Measurements from ENCODE around the gene RNF181.

The RNF181 gene

DNA sequence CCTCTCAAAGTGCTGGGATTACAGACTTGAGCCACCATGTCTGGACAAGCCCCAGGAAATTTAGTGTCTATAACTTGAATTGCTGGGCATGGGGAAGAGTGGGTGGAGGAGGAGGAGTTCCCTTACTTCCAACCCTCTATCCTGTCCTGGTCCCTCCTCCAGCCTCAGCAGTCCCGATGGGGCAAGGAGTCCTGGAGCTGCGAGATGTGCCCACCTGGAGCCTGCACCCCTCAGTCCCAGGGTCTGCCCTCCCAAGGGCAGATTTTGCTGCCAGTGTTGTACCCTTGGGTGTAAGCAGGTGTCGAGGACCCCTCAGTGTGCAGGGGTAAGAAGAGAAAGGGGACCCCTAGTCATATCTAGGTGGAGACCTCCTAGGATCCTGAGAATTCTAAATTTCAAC is 15.3 kb upstream of the RNF181 start:
- no peak for DNase-seq (ENCODE audit: low read depth, low spot score)
- Histone ChIP-seq H3K9ac (ENCODE audit: insufficient read length) (no peak overlapping the region), H3K27ac (no peak overlapping the region), H3K4me3 (no peak overlapping the region), H3K9me3 (ENCODE audit: low read depth, low read length) (no peaks in the 10 kb centered on the region), H3K36me3 (ENCODE audit: insufficient read depth, low read length) (no peaks in the 10 kb centered on the region)
- TF ChIP-seq FOXP2 (optimal IDR thresholded peaks at IDR 0.05; ENCODE audit: control extremely low read depth, extremely low read length, insufficient read depth) (no peak), EZH2 (IDR thresholded peaks at IDR 0.05) (no peak), POLR2AphosphoS5 (IDR thresholded peaks at IDR 0.05; ENCODE audit: borderline replicate concordance, low read depth, low read length) (no peak)

DNA sequence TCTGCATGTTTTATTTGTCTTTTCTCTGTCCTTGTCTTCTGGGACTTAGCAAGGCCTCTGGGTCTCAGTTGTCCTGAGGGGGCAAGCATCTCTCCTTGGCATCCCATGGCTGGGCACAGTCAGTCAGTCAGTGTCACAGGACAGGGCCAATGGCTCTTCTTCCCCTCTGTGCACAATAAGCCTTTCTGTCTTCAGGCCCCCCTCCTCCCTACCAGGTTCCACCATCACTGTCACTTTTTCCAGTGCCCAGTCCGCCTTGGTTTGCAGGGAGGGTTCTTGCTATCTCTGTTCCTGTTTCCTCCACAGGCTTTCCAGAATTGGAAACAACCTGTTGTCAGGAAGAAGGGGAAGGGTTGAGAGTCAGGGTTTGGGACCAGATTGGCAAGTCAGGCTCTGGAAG is 13.1 kb upstream of the RNF181 start:
- no peak for TF ChIP-seq FOXP2 (optimal IDR thresholded peaks at IDR 0.05; ENCODE audit: control extremely low read depth, extremely low read length, insufficient read depth)
- no peak for TF ChIP-seq EZH2 (IDR thresholded peaks at IDR 0.05)
- TF ChIP-seq POLR2AphosphoS5 (IDR thresholded peaks at IDR 0.05; ENCODE audit: borderline replicate concordance, low read depth, low read length), result no peak
- no peaks in the 10 kb centered on the region for H3K9me3 ChIP-seq (ENCODE audit: low read depth, low read length)
- H3K9ac ChIP-seq (ENCODE audit: insufficient read length), result no peak overlapping the region
- H3K4me3 ChIP-seq, result no peak overlapping the region
- no peaks in the 10 kb centered on the region for H3K36me3 ChIP-seq (ENCODE audit: insufficient read depth, low read length)
- DNase-seq (ENCODE audit: low read depth, low spot score), result no peak
- no peak overlapping the region for H3K27ac ChIP-seq

DNA sequence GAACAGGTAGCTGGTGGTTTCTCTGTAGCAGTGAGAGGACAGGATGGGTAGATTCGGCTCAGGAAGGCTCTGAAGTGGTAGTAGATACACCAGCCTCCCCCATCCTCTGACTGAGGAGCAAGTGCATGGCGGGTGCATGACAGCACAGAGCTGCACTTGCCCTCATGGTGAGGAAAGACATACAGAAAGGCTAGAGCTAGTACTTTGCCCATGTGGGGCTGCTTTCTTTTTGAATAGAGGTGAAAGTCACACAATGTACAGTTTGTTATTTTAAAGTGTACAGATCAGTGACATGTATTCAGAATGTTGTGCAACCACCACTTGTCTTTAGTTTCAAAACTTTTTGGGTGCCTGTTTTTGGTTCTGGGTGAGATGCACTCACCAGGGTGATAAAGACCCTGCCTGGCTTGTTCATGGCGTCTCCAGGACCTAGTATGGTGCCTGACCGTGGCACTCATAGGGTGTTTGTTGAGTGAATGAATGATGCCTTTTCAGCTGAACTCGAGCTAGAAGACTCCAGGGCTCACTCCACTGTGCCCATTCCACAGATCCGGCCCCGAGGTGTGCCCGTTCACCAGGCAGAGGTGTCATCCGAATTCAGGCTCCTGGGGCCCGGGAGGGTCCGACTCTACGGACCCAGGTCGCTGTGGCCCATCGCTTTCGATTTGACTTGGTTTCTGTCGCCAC is 11.7 kb upstream of the RNF181 start:
- TF ChIP-seq EZH2 (IDR thresholded peaks at IDR 0.05) (no peak), FOXP2 (optimal IDR thresholded peaks at IDR 0.05; ENCODE audit: control extremely low read depth, extremely low read length, insufficient read depth) (no peak), POLR2AphosphoS5 (IDR thresholded peaks at IDR 0.05; ENCODE audit: borderline replicate concordance, low read depth, low read length) (no peak)
- no peak overlapping the region for H3K9ac ChIP-seq (ENCODE audit: insufficient read length)
- H3K27ac ChIP-seq, result no peak overlapping the region
- no peaks in the 10 kb centered on the region for H3K36me3 ChIP-seq (ENCODE audit: insufficient read depth, low read length)
- H3K9me3 ChIP-seq (ENCODE audit: low read depth, low read length), result no peaks in the 10 kb centered on the region
- H3K4me3 ChIP-seq, result no peak overlapping the region
- no peak for DNase-seq (ENCODE audit: low read depth, low spot score)

DNA sequence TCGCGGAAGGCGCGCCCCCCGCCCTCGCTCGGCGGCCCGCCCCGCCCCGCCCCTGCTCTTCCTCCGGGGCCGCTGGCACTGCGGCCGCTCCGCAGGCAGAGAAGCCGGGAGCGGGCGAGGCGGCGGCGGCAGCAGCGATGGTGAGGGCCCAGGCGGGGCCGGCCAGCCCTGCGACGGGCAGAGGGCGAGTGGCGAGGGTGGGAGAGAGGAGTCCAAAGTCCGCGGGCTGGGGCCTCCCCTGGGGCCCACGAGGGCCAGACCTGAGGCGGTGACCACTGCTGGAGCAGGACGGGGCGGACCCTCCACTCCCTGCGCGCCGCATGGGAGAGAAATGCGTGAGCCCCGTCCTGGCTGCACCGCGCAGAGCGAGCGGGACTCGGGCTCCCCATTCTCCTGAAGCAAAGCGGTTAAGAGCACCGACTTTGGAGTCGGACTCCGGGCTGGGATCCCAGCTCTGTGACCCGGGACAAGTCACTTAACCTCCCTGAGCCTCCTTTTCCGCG is 11.1 kb upstream of the RNF181 start, which contains the start of gene VAMP5:
Gene VAMP5, plus strand, starts transcription at position 78 of the 503 bp plus-strand sequence. Its CDS starts 60 bp downstream, at position 138.
- DNase-seq (ENCODE audit: low read depth, low spot score), result no peak
- Histone ChIP-seq H3K36me3 (ENCODE audit: insufficient read depth, low read length) (no peaks in the 10 kb centered on the region), H3K4me3 (no peak within 1 kb of the TSS), H3K9ac (ENCODE audit: insufficient read length) (no peak within 1 kb of the TSS), H3K9me3 (ENCODE audit: low read depth, low read length) (no peaks in the 10 kb centered on the region), H3K27ac (no peak within 1 kb of the TSS)
- TF ChIP-seq FOXP2 (optimal IDR thresholded peaks at IDR 0.05; ENCODE audit: control extremely low read depth, extremely low read length, insufficient read depth), result no peak
- TF ChIP-seq POLR2AphosphoS5 (IDR thresholded peaks at IDR 0.05; ENCODE audit: borderline replicate concordance, low read depth, low read length), result no peak
- no peak for TF ChIP-seq EZH2 (IDR thresholded peaks at IDR 0.05)

DNA sequence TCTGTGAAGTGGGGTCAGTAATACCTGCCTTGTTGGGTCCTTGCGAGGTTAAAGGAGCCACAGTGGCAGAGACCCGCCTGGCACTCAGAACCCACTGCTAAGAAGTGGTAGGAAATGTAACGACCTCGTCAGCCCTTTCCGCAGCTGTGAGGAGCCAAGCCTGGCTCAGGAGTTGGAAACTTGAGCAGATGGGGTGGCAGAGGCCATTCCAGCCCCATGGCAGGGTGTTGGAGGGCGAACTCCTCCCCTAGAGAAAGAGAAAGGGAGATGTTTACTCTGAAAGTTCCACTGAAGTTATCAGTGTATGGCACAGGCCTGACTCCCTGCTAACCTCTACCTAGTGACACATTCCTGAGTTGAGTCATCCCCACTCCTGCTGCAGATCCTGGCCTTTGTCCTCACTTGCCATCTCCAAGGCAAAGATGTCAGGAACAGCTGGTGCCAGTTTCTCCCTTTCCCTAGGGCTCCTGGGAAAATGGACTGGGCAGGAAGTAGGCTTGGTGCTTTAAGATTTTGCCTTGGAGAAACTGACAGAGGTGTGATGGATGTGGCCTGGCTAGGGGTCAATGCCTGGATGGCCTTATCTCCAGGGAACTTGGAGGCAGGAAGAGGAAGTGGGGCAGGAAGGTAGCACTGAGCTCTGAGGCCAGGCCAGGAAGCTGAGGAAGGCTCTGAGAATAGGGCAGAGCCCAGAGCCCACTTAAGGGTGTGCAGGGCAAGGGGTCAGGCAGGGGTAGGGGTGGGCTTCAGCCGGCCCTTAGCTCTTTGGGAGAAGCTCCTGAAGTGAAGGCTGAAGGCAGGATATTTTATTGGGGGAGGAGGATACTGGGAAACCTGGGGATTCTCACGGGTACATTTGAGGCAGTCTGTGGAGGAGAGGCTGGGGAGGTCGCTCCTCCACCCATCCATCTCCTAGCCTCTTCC is 10.4 kb upstream of the RNF181 start:
- TF ChIP-seq POLR2AphosphoS5 (IDR thresholded peaks at IDR 0.05; ENCODE audit: borderline replicate concordance, low read depth, low read length) (no peak), EZH2 (IDR thresholded peaks at IDR 0.05) (no peak), FOXP2 (optimal IDR thresholded peaks at IDR 0.05; ENCODE audit: control extremely low read depth, extremely low read length, insufficient read depth) (no peak)
- Histone ChIP-seq H3K4me3 (no peak overlapping the region), H3K27ac (no peak overlapping the region), H3K36me3 (ENCODE audit: insufficient read depth, low read length) (no peaks in the 10 kb centered on the region), H3K9ac (ENCODE audit: insufficient read length) (no peak overlapping the region), H3K9me3 (ENCODE audit: low read depth, low read length) (no peaks in the 10 kb centered on the region)
- no peak for DNase-seq (ENCODE audit: low read depth, low spot score)

DNA sequence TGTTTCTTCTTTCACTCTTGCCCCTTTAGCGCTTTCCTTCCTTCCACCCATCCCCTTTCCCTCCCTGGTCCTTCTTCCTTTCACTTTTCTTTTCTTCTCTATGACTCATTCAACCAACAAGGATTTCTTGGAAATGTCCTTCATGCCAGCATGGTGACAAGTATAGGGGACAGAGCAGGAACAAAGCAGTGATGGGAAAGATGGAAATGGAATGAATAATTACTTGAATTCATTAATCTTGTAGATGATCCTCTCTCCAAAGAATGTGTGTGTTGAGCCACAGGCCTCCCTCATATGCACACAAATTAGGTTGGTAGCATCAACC is 9.8 kb upstream of the RNF181 start:
- Histone ChIP-seq H3K9ac (ENCODE audit: insufficient read length) (no peak overlapping the region), H3K9me3 (ENCODE audit: low read depth, low read length) (no peaks in the 10 kb centered on the region), H3K27ac (no peak overlapping the region), H3K4me3 (no peak overlapping the region), H3K36me3 (ENCODE audit: insufficient read depth, low read length) (no peaks in the 10 kb centered on the region)
- DNase-seq (ENCODE audit: low read depth, low spot score), result no peak
- TF ChIP-seq FOXP2 (optimal IDR thresholded peaks at IDR 0.05; ENCODE audit: control extremely low read depth, extremely low read length, insufficient read depth) (no peak), EZH2 (IDR thresholded peaks at IDR 0.05) (no peak), POLR2AphosphoS5 (IDR thresholded peaks at IDR 0.05; ENCODE audit: borderline replicate concordance, low read depth, low read length) (no peak)

DNA sequence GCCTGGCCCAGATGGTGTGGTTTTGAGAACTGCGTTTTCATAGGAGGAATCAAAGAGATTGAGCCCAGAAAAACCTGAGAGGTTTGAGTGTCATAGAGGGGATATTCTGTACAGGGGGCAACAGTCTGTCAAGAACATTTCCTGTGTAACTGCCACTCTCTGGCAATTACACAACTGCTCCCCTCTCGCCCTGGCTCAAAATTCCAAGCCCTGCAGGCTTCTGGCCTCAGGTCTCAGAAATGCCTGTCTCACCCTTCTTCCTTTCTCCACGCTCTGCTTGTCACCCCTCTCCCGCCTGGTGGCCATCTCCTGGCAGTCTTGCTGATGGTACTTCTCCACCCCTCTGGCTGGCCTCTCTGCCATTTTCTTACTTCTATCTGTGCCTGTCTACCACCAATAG is 7.3 kb upstream of the RNF181 start:
- Histone ChIP-seq H3K36me3 (ENCODE audit: insufficient read depth, low read length) (no peaks in the 10 kb centered on the region), H3K27ac (no peak overlapping the region), H3K4me3 (no peak overlapping the region), H3K9me3 (ENCODE audit: low read depth, low read length) (no peaks in the 10 kb centered on the region), H3K9ac (ENCODE audit: insufficient read length) (no peak overlapping the region)
- TF ChIP-seq EZH2 (IDR thresholded peaks at IDR 0.05) (no peak), FOXP2 (optimal IDR thresholded peaks at IDR 0.05; ENCODE audit: control extremely low read depth, extremely low read length, insufficient read depth) (no peak), POLR2AphosphoS5 (IDR thresholded peaks at IDR 0.05; ENCODE audit: borderline replicate concordance, low read depth, low read length) (no peak)
- no peak for DNase-seq (ENCODE audit: low read depth, low spot score)

DNA sequence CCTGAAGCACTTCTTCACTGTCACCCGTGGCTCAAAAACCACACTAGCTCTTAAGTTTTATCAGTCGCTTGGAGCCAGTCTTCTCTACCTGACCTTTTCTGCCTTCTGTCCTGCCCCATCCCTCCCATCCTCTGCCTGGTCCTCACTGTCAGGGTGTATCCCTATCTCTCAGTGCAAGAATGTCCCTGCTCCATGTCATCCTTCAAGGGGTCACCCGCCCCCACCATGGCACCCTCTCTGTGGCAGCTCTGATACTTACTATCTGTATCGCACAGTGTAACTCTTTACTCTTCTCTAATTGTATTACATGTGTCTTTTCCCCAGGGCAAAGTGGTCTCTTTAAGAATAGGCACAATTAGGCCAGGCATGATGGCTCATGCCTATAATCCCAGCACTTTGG is 6.9 kb upstream of the RNF181 start:
- Histone ChIP-seq H3K36me3 (ENCODE audit: insufficient read depth, low read length) (no peaks in the 10 kb centered on the region), H3K27ac (no peak overlapping the region), H3K9ac (ENCODE audit: insufficient read length) (no peak overlapping the region), H3K4me3 (no peak overlapping the region), H3K9me3 (ENCODE audit: low read depth, low read length) (no peaks in the 10 kb centered on the region)
- no peak for TF ChIP-seq FOXP2 (optimal IDR thresholded peaks at IDR 0.05; ENCODE audit: control extremely low read depth, extremely low read length, insufficient read depth)
- TF ChIP-seq EZH2 (IDR thresholded peaks at IDR 0.05), result no peak
- TF ChIP-seq POLR2AphosphoS5 (IDR thresholded peaks at IDR 0.05; ENCODE audit: borderline replicate concordance, low read depth, low read length), result no peak
- no peak for DNase-seq (ENCODE audit: low read depth, low spot score)

Measured in SK-N-MC (cell line).